Measurements from ENCODE around the gene HLA-DQA2.

GRCh38 chr6:32713241-32713640 is 27.9 kb upstream of the HLA-DQA2 start:
- TF ChIP-seq CTCF (IDR thresholded peaks at IDR 0.05) = no peak
- no peak for TF ChIP-seq EP300 (IDR thresholded peaks at IDR 0.05)
- TF ChIP-seq POLR2A (IDR thresholded peaks at IDR 0.05) = no peak

Measured in tibial nerve (tissue), 4 donors.